GM12878 (cell line): ENCODE measurements around the gene SNRNP200. TPM values are rescaled to one million over a fixed set of nuclear protein-coding genes. Genes with fewer than 3 reads are reported as not detected.

Experiments
- BMI1 ChIP-seq: fragments of 450-650 bp; IDR thresholded peaks from 2 replicates; pipeline ENCODE4 v1.6.1; 2016; ENCODE audit warnings: mild to moderate bottlenecking, moderate library complexity, borderline replicate concordance
- CHD2 ChIP-seq: IDR thresholded peaks from 2 replicates; pipeline ENCODE4 v1.6.1; 2011; ENCODE audit warnings: low read depth, low read length, improper control_type of control experiment, borderline replicate concordance
- CREM ChIP-seq: IDR thresholded peaks from 2 replicates; pipeline ENCODE4 v1.6.1; 2014; ENCODE audit warnings: antibody characterized with exemption, low read depth
- E2F8 ChIP-seq: fragments of 450-650 bp; IDR thresholded peaks from 2 replicates; pipeline ENCODE4 v1.6.1; 2018; ENCODE audit warnings: mild to moderate bottlenecking, low read depth, moderate library complexity; ENCODE audit not compliant: partially characterized antibody
- E4F1 ChIP-seq: fragments of 450-650 bp; IDR thresholded peaks from 2 replicates; pipeline ENCODE4 v1.6.1; 2018; ENCODE audit warnings: borderline replicate concordance, mild to moderate bottlenecking; ENCODE audit not compliant: partially characterized antibody
- FOS ChIP-seq: IDR thresholded peaks from 3 replicates; pipeline ENCODE4 v1.6.1; 2011; ENCODE audit warnings: borderline replicate concordance; ENCODE audit not compliant: insufficient read length; ENCODE audit errors: extremely low read depth
- KLF5 ChIP-seq: fragments of 450-650 bp; IDR thresholded peaks from 2 replicates; pipeline ENCODE4 v1.6.1; 2014; ENCODE audit warnings: mild to moderate bottlenecking; ENCODE audit not compliant: partially characterized antibody
- MYB ChIP-seq: fragments of 150-350 bp; IDR thresholded peaks from 2 replicates; pipeline ENCODE4 v1.6.1; 2014; ENCODE audit warnings: mild to moderate bottlenecking, low read depth, low read length, borderline replicate concordance
- PAX8 ChIP-seq: fragments of 450-650 bp; IDR thresholded peaks from 2 replicates; pipeline ENCODE4 v1.6.1; 2017; ENCODE audit warnings: mild to moderate bottlenecking, moderate library complexity
- PKNOX1 ChIP-seq: fragments of 450-650 bp; IDR thresholded peaks from 2 replicates; pipeline ENCODE4 v1.6.1; 2016; ENCODE audit warnings: mild to moderate bottlenecking
- SIX5 ChIP-seq: IDR thresholded peaks from 2 replicates; pipeline ENCODE4 v1.6.1; 2011; ENCODE audit warnings: mild to moderate bottlenecking, low read depth, low read length, moderate library complexity; ENCODE audit not compliant: severe bottlenecking
- SMC3 ChIP-seq: IDR thresholded peaks from 2 replicates; pipeline ENCODE4 v1.6.1; 2011; ENCODE audit warnings: low read length, improper control_type of control experiment, borderline replicate concordance
- SPI1 ChIP-seq: IDR thresholded peaks from 2 replicates; pipeline ENCODE4 v1.6.1; 2011; ENCODE audit warnings: low read depth, mild to moderate bottlenecking, low read length, moderate library complexity, borderline replicate concordance; ENCODE audit not compliant: insufficient read depth
- STAT1 ChIP-seq: fragments of 450-650 bp; conservative IDR thresholded peaks from 2 replicates; pipeline ENCODE4 v1.6.1; 2014; ENCODE audit warnings: antibody characterized with exemption, mild to moderate bottlenecking
- TAF1 ChIP-seq: IDR thresholded peaks from 2 replicates; pipeline ENCODE4 v1.6.1; 2011; ENCODE audit warnings: mild to moderate bottlenecking, low read depth, low read length, borderline replicate concordance
- ZBTB33 ChIP-seq: fragments of 450-650 bp; IDR thresholded peaks from 2 replicates; pipeline ENCODE4 v1.6.1; 2017; ENCODE audit warnings: mild to moderate bottlenecking
- ZNF24 ChIP-seq: fragments of 450-650 bp; IDR thresholded peaks from 2 replicates; pipeline ENCODE4 v1.6.1; 2017; ENCODE audit warnings: antibody characterized with exemption, mild to moderate bottlenecking
- ZNF592 ChIP-seq: fragments of 450-650 bp; IDR thresholded peaks from 2 replicates; pipeline ENCODE4 v1.6.1; 2017; ENCODE audit warnings: mild to moderate bottlenecking, moderate library complexity
- polyA plus RNA-seq, 11 experiments: library from polyadenylated mRNA; depleted of rRNA in 4 of 11; unstranded in 6 of 11; stranded (reverse) in 5 of 11; fragments of >200 nt; fragmentation: Nextera tagmentation in 4 of 11; fragmentation: Illumina TruSeq in 1 of 11; extraction: Ambion mirVana in 4 of 11; extraction: Trizol in 1 of 11; gene quantifications; 1 replicate in 1 of 11; 2 replicates in 10 of 11; pipeline versions ENCODE4 v1.2.1 to v1.2.3, GENCODE V29; 2011 to 2016; ENCODE audit warnings: inconsistent platforms in 2 of 11, missing spikeins in 2 of 11, low read depth in 1 of 11
- total RNA-seq, 4 experiments: library from RNA; depleted of rRNA in 3 of 4; stranded (reverse); fragments of >200 nt in 3 of 4; fragmentation: Illumina TruSeq in 1 of 4; extraction: Trizol in 1 of 4; gene quantifications; 2 replicates each; pipeline versions ENCODE4 v1.2.1 to v1.2.3, GENCODE V29; 2013 to 2021

Gene SNRNP200
- total and polyA plus RNA-seq, 10 of the 15 experiments (the other 5 are each of a cell fraction or from before 2014, with no cell fraction given), result 59.2 to 176 (median 106) TPM

- peak; percentile 97 for TF ChIP-seq SPI1
- peak; percentile 33; the same call in 1 of the 2 replicates for TF ChIP-seq SMC3
- TF ChIP-seq FOS, result no peak
- no peak for TF ChIP-seq KLF5
- TF ChIP-seq BMI1, result no peak
- TF ChIP-seq PAX8, result no peak
- TF ChIP-seq ZNF592, result no peak
- no peak for TF ChIP-seq SIX5
- TF ChIP-seq TAF1, result no peak
- TF ChIP-seq ZBTB33, result no peak
- TF ChIP-seq STAT1, result no peak
- TF ChIP-seq CREM, result no peak
- TF ChIP-seq E2F8, result no peak
- no peak for TF ChIP-seq MYB
- TF ChIP-seq PKNOX1, result no peak
- peak; percentile 63; the same call in 1 of the 2 replicates for TF ChIP-seq CHD2
- TF ChIP-seq E4F1, result no peak
- TF ChIP-seq ZNF24, result no peak
Observed at GRCh38 chr2:96233880-96234316, 71.4 kb downstream of the SNRNP200 start (continued).
